ENCODE data around the gene SDK2.

SDK2 gene

GRCh38 chr17:73535746-73536145 lies 108.5 kb downstream of the SDK2 start:
- DNase-seq (ENCODE audit: low read depth): no peak

DNA sequence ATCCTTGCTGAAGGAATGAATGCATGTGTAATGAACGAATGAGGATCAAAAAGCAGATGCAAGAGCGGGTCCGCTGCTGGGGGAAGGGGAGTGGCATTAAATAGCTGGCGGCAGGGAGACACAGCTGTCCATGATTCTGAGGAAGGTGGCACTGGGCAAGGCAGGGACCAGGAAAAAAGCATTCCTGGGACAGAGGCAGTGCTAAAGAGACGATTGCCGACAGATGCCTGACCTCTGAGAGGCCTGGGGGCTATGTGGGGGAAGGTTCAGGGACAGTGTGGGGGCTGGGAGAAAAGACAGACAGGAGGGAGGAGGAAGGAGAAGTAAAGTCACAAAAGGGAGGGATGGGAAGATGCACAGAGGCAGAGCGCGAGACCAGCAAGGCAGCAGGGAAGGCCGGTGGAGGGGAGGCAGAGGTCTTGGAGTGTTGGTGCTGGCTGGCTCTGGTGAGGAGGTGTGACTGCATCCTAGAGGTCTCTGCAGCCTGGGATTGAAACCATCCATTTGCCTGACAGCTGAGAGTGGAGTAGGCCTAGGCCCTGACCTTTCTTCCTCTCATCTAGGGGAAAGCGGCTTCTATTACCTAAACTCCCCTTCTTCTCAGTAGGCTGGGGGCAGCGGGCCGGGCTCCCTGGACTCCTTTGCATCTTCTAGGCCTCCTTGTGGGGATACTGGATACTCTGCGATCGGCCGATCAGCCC lies 109.9 kb downstream of the SDK2 start:
- no peak for DNase-seq (ENCODE audit: low read depth)

GRCh38 chr17:73533781-73534180 lies 110.5 kb downstream of the SDK2 start:
- DNase-seq (ENCODE audit: low read depth): no peak

- DNase-seq (ENCODE audit: low read depth): no peak
These were observed 111.1 kb downstream of the SDK2 start for GRCh38 chr17:73533127-73533526.

DNA sequence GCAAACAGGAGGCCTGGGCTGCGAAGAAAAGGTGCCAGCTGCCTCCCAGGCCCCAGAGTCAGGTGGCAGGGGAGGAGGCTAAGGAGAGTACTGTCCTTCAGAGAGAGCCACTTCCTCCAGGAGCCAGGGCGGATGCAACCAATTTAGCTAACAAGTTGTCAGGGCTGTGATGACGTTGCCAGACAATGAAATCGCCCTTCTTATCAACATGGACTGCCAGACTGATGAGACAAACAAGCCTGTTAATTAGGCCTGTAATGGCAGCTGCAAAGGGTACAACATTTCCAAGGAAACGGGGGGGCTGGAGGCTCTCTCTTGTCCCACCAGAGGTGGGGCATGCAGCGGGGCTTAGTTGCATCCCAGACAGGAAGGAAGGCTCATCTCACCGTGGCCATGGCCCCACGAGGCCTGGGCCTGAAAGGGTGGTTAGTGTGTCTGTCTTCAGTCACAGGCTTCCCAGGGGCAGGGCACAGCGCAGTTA lies 111.8 kb downstream of the SDK2 start:
- DNase-seq (ENCODE audit: low read depth): no peak

DNA sequence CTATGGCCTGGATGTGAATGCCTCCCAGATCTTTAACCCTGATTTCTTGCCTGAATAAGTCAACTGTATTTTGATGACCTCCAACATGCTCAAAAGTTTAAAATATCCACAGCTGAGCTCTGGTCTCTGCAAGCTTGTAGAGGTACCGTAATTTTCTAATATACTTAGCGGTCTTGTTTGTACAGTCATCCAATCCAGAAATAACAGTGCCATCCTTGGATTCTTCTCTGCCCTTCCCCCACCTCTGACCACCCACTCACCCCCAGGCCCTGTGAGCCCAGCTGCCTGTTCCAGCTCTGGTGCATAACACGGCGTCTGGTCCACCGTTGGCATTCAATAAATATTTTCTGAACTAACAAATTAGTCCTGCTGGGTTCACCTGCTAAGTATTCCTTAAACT lies 113.1 kb downstream of the SDK2 start:
- no peak for DNase-seq (ENCODE audit: low read depth)

GRCh38 chr17:73528679-73529078 lies 115.6 kb downstream of the SDK2 start:
- no peak for DNase-seq (ENCODE audit: low read depth)

DNA sequence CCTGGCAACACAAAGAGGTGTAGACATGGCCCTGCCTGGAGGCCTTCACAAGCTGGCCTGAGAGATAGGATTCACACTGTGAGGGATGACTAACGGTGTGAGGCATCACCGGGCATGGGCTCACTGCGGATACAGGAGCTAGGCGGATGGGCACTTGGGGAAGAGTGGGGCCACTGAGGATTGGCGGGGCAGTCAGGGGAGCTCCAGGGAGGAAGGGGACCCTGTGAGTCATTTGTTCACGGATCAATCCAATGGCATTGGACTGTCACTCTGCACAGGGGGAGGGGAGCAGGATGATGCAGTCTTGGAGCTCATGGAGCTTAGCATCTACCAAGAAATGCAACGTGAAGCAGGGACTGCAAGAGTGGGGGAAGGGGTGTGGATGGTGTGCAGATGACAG lies 117.3 kb downstream of the SDK2 start:
- DNase-seq (ENCODE audit: low read depth): no peak

DNA sequence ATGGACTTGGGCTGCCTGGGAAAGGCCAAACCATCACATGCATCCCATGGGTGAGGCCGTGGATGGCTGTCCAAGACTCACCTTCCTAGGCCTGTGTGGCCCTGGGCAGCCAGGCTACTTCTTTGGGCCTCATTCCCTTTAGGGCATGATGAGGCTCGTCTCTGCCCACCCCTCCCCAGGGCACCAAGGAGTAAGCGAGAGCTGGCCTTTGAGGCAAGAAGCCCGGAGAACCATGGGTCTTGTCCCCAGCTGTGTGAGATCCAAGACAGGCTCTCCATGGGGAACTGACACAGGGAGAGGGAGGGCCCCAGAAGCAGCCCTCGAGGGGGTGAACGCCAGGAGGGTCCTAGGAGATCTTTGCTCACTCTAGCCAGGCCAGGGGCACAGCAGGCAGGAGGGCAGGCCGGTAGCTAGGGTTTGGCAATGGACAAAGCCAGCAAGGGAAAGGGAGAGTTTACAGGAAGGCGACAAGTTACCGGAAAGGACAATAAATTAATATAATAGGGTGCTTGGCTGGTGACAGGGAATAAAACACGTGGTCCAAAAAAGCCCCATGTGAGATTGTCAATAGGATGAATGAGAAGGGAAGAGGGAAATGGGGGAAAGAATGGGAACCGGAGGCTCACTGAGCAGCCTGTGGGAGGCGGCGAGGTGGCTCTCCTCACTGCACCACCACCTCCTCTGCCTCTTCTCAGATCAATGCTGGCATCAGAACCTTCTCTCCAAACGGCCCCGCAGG lies 119.1 kb downstream of the SDK2 start:
- no peak for DNase-seq (ENCODE audit: low read depth)

- DNase-seq (ENCODE audit: low read depth): no peak
These were observed 121.5 kb downstream of the SDK2 start for GRCh38 chr17:73522696-73523095.

DNA sequence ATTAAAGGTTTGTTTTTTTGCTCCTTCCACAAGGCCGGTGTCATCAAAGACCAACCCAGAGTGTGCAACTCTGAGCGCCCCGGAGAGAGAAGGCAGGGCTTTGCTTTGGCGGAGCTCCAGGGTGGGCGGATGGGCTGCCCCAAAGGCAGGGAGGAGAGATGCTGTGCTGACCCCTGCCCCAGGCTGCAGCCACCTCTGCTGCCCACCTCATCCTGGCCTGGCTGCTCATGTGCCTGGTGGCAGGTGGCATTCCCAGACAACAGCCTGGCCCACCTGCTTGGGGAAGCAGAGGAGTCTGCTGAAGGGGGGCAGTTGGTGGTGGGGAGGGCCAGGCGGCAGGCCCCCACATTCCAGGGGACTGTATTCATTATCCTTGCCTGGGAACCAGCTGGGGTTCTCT lies 122.1 kb downstream of the SDK2 start:
- DNase-seq (ENCODE audit: low read depth): no peak

DNA sequence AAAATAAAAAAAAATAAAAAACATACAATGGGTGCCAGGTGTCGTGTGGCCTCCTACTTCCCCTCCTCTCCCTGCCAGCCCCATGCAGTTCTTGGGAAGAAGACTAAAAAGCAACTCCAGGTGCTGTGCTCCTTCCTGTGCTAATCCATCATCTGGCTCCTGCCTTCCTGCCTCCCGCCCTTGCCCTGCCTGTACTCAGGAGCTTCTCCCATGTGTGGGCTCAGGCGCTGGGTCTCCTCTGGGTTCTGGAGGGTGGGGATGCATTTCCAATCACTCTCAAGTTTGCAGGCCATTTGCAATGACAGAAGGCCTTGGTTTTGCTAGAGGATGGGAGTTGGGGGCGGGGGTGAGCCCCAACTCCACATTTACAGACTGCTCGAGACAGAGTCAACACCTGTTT lies 122.9 kb downstream of the SDK2 start:
- DNase-seq (ENCODE audit: low read depth): no peak

GRCh38 chr17:73520369-73520761 lies 123.9 kb downstream of the SDK2 start:
- no peak for DNase-seq (ENCODE audit: low read depth)

DNA sequence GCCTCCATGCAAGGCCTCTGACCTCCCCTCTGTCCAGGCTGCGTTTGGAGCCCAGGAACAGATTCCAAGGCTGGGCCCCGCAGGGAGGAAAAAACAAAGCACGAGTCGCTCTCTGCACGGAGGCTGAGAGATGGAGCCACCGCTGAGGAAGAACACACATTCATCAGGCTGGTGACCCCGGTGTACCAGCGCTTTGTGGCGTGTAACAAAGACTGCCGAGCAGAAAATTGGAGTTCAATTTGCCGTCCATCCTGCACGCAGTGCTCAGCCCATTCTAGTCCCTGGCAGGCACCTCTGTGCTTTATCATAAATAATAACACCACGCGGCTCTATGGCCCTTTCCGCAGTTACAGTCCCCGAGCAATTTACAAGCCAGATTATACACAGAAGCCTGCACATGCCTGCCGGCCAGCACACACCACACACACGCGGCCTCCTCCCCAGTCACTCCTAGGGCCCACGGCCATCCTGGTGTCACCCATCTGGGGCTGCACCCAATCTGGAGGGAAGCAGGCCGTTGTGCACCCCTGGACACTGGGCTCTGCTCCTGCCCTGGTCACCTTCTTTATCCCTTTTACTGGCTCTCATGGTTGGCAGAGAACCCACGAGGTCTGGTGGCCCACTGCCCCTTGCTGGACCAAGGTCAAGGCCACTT lies 124.4 kb downstream of the SDK2 start:
- DNase-seq (ENCODE audit: low read depth): no peak

- DNase-seq (ENCODE audit: low read depth): no peak
These were observed 125.2 kb downstream of the SDK2 start for GRCh38 chr17:73519011-73519410.

- DNase-seq (ENCODE audit: low read depth): no peak
These were observed 127.8 kb downstream of the SDK2 start for GRCh38 chr17:73516431-73516830.

GRCh38 chr17:73514146-73514863 lies 129.9 kb downstream of the SDK2 start:
- DNase-seq (ENCODE audit: low read depth): no peak

DNA sequence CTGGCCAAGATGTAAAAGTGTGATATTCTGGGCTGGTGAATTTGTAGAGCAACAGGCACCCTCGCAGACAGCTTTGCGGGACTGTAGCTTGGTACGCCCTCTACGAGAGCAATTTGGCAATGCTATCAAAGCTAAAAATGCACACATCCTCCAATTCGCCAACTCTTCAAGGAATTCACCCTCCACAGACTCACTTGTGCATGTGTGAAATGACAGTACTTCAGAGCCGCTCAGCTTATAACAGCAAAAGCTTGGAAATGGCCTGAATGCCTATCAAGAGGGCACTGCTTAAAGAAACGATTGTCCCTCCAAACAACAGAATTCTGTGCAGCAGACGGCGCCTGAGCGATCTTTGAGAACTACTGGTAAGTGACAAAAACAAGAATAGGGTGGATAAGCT lies 130.8 kb downstream of the SDK2 start:
- DNase-seq (ENCODE audit: low read depth): no peak

GRCh38 chr17:73511719-73512115 lies 132.5 kb downstream of the SDK2 start:
- no peak for DNase-seq (ENCODE audit: low read depth)

- no peak for DNase-seq (ENCODE audit: low read depth)
These were observed 133.1 kb downstream of the SDK2 start for GRCh38 chr17:73510981-73511718.

DNA sequence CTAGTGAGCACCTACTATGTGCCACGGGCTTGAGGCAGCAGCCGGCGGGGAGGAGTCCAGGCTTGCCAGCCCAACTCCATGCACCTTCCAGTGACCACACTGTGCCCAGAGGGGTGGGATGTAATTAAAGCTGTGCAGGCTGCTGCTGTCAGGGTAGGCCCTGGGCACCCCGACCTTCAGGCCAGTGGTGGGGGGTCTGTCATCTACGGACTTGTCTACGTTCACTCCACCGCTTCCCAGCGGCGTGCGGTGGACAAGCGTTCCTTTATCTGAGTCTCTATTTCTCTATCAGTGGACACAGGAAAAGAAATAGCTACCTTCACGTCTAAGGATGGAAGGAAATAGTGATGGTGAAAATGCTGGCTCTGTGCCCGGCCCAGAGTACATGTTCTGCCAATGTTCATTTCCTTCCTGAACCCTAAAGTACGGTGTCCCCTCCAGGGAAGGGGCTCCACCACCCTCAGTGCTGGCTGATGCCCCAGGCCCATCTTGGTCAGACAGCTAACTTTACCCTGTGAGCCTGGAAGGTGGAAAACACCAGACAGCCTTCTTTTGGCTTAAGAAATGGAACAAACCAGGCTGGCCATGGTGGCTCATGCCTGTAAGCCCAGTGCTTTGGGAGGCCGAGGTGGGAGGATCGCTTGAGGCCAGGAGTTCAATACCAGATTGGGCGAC lies 135.2 kb downstream of the SDK2 start:
- DNase-seq (ENCODE audit: low read depth): no peak
